GM19023 (cell line): ENCODE data around the gene STAB2.

Experiments used
- ATAC-seq: cut with Tn5 transposase; IDR thresholded peaks from one replicate; pipeline ENCODE4 v1.9.1; 2021; ENCODE audit warnings: mild to moderate bottlenecking, moderate library complexity; ENCODE audit not compliant: unreplicated experiment

STAB2 gene

GRCh38 chr12:103773109-103773910 is 186.2 kb downstream of the STAB2 start:
- ATAC-seq: no peak

- no peak for ATAC-seq
Observed at GRCh38 chr12:103774977-103775560, 188.0 kb downstream of the STAB2 start.

- no peak for ATAC-seq
Observed at GRCh38 chr12:103778781-103779180, 191.7 kb downstream of the STAB2 start.

GRCh38 chr12:103779410-103780092 is 192.5 kb downstream of the STAB2 start:
- ATAC-seq: no peak

- no peak for ATAC-seq
Observed at GRCh38 chr12:103780093-103780440, 193.0 kb downstream of the STAB2 start.

GRCh38 chr12:103780992-103781391 is 193.9 kb downstream of the STAB2 start:
- no peak for ATAC-seq

- no peak for ATAC-seq
Observed at GRCh38 chr12:103782399-103782798, 195.3 kb downstream of the STAB2 start.

GRCh38 chr12:103783744-103784664 is 196.9 kb downstream of the STAB2 start:
- no peak for ATAC-seq

GRCh38 chr12:103785243-103786031 is 198.4 kb downstream of the STAB2 start:
- ATAC-seq: no peak

GRCh38 chr12:103786201-103786600 is 199.1 kb downstream of the STAB2 start:
- no peak for ATAC-seq

- no peak for ATAC-seq
Observed at GRCh38 chr12:103791350-103791920, 204.4 kb downstream of the STAB2 start.

- no peak for ATAC-seq
Observed at GRCh38 chr12:103793046-103793445, 206.0 kb downstream of the STAB2 start.

GRCh38 chr12:103793512-103794045 is 206.5 kb downstream of the STAB2 start:
- ATAC-seq: no peak

GRCh38 chr12:103794309-103795213 is 207.5 kb downstream of the STAB2 start:
- ATAC-seq: no peak

GRCh38 chr12:103798586-103798985 is 211.5 kb downstream of the STAB2 start:
- ATAC-seq: no peak

- no peak for ATAC-seq
Observed at GRCh38 chr12:103799504-103799856, 212.4 kb downstream of the STAB2 start.

GRCh38 chr12:103799857-103800771 is 213.0 kb downstream of the STAB2 start:
- ATAC-seq: no peak
